OCI-LY7 (cell line): ENCODE results near the gene NR3C1. TPM values are rescaled to one million over a fixed set of nuclear protein-coding genes. Genes with fewer than 3 reads are reported as not detected.

Experiments
- BruUV-seq: library from RNA; stranded (reverse); fragments of 400-500 nt; replicated peaks from 2 replicates; lab custom pipeline; 2021; lab: Mats Ljungman, UMichigan
- CTCF ChIA-PET: fragments of 300-600 bp; sonication (Branson Sonifier 250); formaldehyde crosslinking; loops from one replicate; lab custom pipeline; 2022; ENCODE audit warnings: antibody characterized with exemption; ENCODE audit not compliant: unreplicated experiment; lab: Charles Lee
- POLR2A ChIA-PET: fragments of 300-600 bp; sonication (Branson Sonifier 250); formaldehyde crosslinking; loops from one replicate; lab custom pipeline; 2022; ENCODE audit warnings: antibody characterized with exemption; lab: Charles Lee
- DNase-seq: peaks from one replicate; pipeline ENCODE4 v3.0.0-alpha.2; 2015; ENCODE audit warnings: low spot score
- H2AFZ ChIP-seq: fragments of 200-600 bp; sonication (generic), shearing (Covaris generic); 2 replicates; pipeline ENCODE4 v1.6.1; 2014; ENCODE audit warnings: mild to moderate bottlenecking, antibody characterized with exemption, low read length, moderate library complexity
- H3K27ac ChIP-seq: fragments of 200-600 bp; sonication (generic); 2 replicates; pipeline ENCODE4 v1.5.1; 2014; ENCODE audit warnings: mixed run types, low read depth, mild to moderate bottlenecking, moderate library complexity, low read length, inconsistent platforms; ENCODE audit not compliant: poor library complexity, severe bottlenecking
- H3K36me3 ChIP-seq: fragments of 200-600 bp; sonication (generic); 2 replicates; pipeline ENCODE4 v1.6.1; 2014; ENCODE audit warnings: mild to moderate bottlenecking, antibody characterized with exemption, low read length, moderate library complexity, mixed read lengths; ENCODE audit not compliant: insufficient read depth
- H3K4me1 ChIP-seq: fragments of 200-600 bp; sonication (generic); 2 replicates; pipeline ENCODE4 v1.5.1; 2014; ENCODE audit warnings: mild to moderate bottlenecking, low read length; ENCODE audit not compliant: insufficient read depth, poor library complexity, severe bottlenecking
- H3K4me2 ChIP-seq: fragments of 200-600 bp; sonication (generic); 2 replicates; pipeline ENCODE4 v1.6.1; 2014; ENCODE audit warnings: mild to moderate bottlenecking, low read length
- H3K4me3 ChIP-seq: fragments of 200-600 bp; sonication (generic); 2 replicates; pipeline ENCODE4 v1.5.1; 2014; ENCODE audit warnings: mild to moderate bottlenecking, low read depth, low read length; ENCODE audit not compliant: poor library complexity, severe bottlenecking
- H3K79me2 ChIP-seq: fragments of 200-600 bp; sonication (generic); 2 replicates; pipeline ENCODE4 v1.6.1; 2016; ENCODE audit warnings: low read depth, mild to moderate bottlenecking, low read length, moderate library complexity, mixed read lengths; ENCODE audit not compliant: insufficient read depth
- H3K9me2 ChIP-seq: fragments of 200-600 bp; sonication (generic); 2 replicates; pipeline ENCODE4 v1.6.1; 2016; ENCODE audit warnings: mild to moderate bottlenecking, low read length, mixed read lengths; ENCODE audit not compliant: insufficient read depth
- H3K9me3 ChIP-seq: fragments of 200-600 bp; sonication (generic); 2 replicates; pipeline ENCODE4 v1.6.1; 2014; ENCODE audit warnings: mild to moderate bottlenecking, mixed run types, low read length, mixed read lengths
- H4K20me1 ChIP-seq: fragments of 200-600 bp; sonication (generic); 2 replicates; pipeline ENCODE4 v1.6.1; 2014; ENCODE audit warnings: mild to moderate bottlenecking, antibody characterized with exemption, low read length, moderate library complexity, mixed read lengths; ENCODE audit not compliant: insufficient read depth
- EZH2phosphoT487 ChIP-seq: fragments of 200-600 bp; sonication (generic); IDR thresholded peaks from 2 replicates; pipeline ENCODE4 v1.6.1; 2018; ENCODE audit warnings: low read depth, borderline replicate concordance, mild to moderate bottlenecking, mixed run types, antibody characterized with exemption, low read length, moderate library complexity, mixed read lengths
- intact Hi-C: fragments of 100-400 bp; cut with micrococcal nuclease; formaldehyde crosslinking; loops from one replicate; pipeline ENCODE4 v1.10.0; 2022; ENCODE audit not compliant: unreplicated experiment
- total RNA-seq, 2 experiments: library from RNA; depleted of rRNA in 1 of 2; stranded (reverse); fragments of >200 nt in 1 of 2; shearing (Covaris generic) in 1 of 2; gene quantifications; 2 replicates each; pipeline ENCODE4 v1.2.3, GENCODE V29; 2014 to 2022
- TF ChIP-seq, protein P1 (sequence below): fragments of 200-600 bp; sonication (generic); conservative IDR thresholded peaks from 2 replicates; pipeline ENCODE4 v1.5.1; 2014; ENCODE audit warnings: mild to moderate bottlenecking, antibody characterized with exemption, low read length, moderate library complexity, mixed read lengths

NR3C1 gene
- total RNA-seq, 2 experiments from 2014 or later: 45.6 to 106 TPM

DNA sequence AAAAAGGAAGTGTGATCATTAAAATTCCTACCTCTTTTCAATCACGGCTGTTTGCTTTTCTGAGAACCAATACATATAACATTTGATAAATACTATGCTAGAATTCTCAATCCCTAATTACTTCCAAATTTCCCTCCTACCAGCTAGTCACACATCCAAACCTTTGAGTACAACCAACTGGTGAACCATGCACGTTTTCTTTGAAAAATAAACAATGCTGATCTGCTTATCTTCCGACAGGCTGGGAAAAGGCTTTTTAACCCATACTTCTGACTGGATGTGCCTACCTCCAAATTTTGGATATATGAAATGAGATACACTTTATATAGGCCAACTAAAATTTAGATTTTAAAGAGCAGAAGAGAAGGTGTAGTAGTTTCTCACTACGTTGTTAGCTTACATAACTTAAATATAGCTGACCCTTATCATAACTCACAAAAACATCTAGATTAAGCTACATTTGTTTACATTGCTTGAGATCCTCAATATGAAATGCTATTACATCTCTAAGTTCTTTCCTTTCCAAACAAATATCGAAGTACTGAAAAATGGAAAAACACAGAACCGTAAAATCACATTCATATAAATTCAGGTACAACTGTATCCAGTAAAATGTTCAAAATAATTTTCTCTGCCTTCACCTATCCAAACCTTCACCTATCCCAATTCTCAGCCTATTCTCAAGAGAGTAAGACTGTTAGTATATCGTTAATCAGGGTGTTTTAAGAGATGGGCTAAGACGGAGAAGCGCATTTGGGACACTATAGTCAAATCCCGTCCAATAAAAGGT is 2.1 kb downstream of the NR3C1 start:
- ChIA-PET CTCF (no interaction called here), POLR2A (interaction anchor here (0.5 to 2.3 kb wide), 11 partner anchors 9 to 399 kb away, joined by 3 to 28 read pairs (median 4); no protein-coding TSS in a partner anchor)
- H3K27ac ChIP-seq: peak overlapping the region; percentile 96
- no peaks in the 10 kb centered on the region for H3K9me3 ChIP-seq
- H3K4me1 ChIP-seq: peaks cover 33% of the 10 kb centered on the region
- DNase-seq: no peak
- no peaks in the 10 kb centered on the region for H3K9me2 ChIP-seq
- no peak overlapping the region for H2AFZ ChIP-seq
- BruUV-seq: no TSS peak
- intact Hi-C loops: loop anchor here (2.0 to 10.0 kb wide), 5 partner anchors 174 to 773 kb away; partner anchors contain the start of genes KCTD16 and YIPF5
- H4K20me1 ChIP-seq: peaks cover 43% of the 10 kb centered on the region; the same call in 1 of the 2 replicates
- H3K79me2 ChIP-seq: peaks cover 74% of the 10 kb centered on the region
- H3K4me2 ChIP-seq: peak overlapping the region; percentile 92
- no peak for TF ChIP-seq EZH2phosphoT487
- TF ChIP-seq, protein P1, sequence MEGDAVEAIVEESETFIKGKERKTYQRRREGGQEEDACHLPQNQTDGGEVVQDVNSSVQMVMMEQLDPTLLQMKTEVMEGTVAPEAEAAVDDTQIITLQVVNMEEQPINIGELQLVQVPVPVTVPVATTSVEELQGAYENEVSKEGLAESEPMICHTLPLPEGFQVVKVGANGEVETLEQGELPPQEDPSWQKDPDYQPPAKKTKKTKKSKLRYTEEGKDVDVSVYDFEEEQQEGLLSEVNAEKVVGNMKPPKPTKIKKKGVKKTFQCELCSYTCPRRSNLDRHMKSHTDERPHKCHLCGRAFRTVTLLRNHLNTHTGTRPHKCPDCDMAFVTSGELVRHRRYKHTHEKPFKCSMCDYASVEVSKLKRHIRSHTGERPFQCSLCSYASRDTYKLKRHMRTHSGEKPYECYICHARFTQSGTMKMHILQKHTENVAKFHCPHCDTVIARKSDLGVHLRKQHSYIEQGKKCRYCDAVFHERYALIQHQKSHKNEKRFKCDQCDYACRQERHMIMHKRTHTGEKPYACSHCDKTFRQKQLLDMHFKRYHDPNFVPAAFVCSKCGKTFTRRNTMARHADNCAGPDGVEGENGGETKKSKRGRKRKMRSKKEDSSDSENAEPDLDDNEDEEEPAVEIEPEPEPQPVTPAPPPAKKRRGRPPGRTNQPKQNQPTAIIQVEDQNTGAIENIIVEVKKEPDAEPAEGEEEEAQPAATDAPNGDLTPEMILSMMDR: no peak
- H3K36me3 ChIP-seq: peaks cover 42% of the 10 kb centered on the region
- H3K4me3 ChIP-seq: peak overlapping the region; percentile 91

DNA sequence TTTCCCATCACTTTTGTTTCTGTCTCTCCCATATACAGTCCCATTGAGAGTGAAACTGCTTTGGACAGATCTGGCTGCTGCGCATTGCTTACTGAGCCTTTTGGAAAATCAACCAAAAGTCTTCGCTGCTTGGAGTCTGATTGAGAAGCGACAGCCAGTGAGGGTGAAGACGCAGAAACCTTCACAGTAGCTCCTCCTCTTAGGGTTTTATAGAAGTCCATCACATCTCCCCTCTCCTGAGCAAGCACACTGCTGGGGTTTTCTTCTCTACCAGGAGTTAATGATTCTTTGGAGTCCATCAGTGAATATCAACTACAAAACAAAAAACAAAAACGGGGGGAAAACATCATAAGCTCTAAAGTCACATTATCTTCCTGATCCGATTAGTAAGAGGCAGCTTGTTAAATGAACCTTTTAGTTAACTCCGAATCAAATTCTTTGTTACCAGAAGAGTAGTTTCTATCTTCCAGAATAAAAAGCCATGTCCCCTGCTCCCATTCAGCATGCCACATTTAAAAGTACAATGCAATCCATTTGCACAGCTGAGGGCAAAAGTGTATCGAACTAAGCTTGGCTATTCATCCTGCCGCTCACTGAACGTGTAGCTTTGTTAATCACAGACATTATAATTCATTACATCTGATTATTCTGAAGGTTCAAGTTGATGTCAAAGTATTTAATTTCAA is 2.8 kb downstream of the NR3C1 start:
- intact Hi-C loops: loop anchor here (5.0 to 10.0 kb wide), 4 partner anchors 173 to 774 kb away; partner anchors contain the start of genes KCTD16 and YIPF5
- Histone ChIP-seq H3K36me3 (peaks cover 42% of the 10 kb centered on the region), H4K20me1 (peaks cover 48% of the 10 kb centered on the region; the same call in 1 of the 2 replicates), H2AFZ (no peak overlapping the region), H3K27ac (peak overlapping the region; percentile 14), H3K4me2 (peak overlapping the region; percentile 92), H3K9me3 (no peaks in the 10 kb centered on the region), H3K9me2 (no peaks in the 10 kb centered on the region), H3K79me2 (peaks cover 77% of the 10 kb centered on the region), H3K4me1 (peaks cover 32% of the 10 kb centered on the region), H3K4me3 (peak overlapping the region; percentile 91)
- POLR2A ChIA-PET: interaction anchor here (0.6 to 2.3 kb wide), 15 partner anchors 8 to 398 kb away, joined by 3 to 28 read pairs (median 4); no protein-coding TSS in a partner anchor
- no TSS peak for BruUV-seq
- DNase-seq: peak; percentile 39
- CTCF ChIA-PET: no interaction called here
- TF ChIP-seq EZH2phosphoT487: no peak
- TF ChIP-seq, protein P1: no peak
